Stimulated activated naive CD8-positive, alpha-beta T cell treated with anti-CD3 and anti-CD28 coated beads, Interleukin-15, amount 100 ng/mL, for 72 hours (primary cell): ENCODE results near the gene OR5AN1.
"Not testable (repeated sequence)": the region's sequence is repeated elsewhere in the genome, so short reads cannot be mapped to it uniquely, and the experiment has no call there.

Experiments
- ATAC-seq: fragments of 150-1000 bp; cut with Tn5 transposase; 2 replicates; pipeline ENCODE4 v1.10.0; 2021; ENCODE audit warnings: mild to moderate bottlenecking, moderate library complexity
- DNase-seq, 2 donors: peaks; one replicate each; pipeline ENCODE4 v3.0.0; 2021 to 2022
- H3K27ac Mint-ChIP-seq, 2 donors: one replicate each; pipeline ENCODE4 v1.8.0; 2022; ENCODE audit warnings: mild to moderate bottlenecking in 2 of 2, mixed read lengths in 2 of 2, moderate library complexity in 2 of 2
- H3K27me3 Mint-ChIP-seq: one replicate; pipeline ENCODE4 v1.8.0; 2022; ENCODE audit warnings: mixed read lengths
- H3K4me1 Mint-ChIP-seq: one replicate; pipeline ENCODE4 v1.8.0; 2022; ENCODE audit warnings: mild to moderate bottlenecking, mixed read lengths
- H3K4me3 Mint-ChIP-seq, 2 donors: one replicate each; pipeline ENCODE4 v1.8.0; 2022; ENCODE audit warnings: mild to moderate bottlenecking in 2 of 2, mixed read lengths in 2 of 2, moderate library complexity in 1 of 2
- H3K9me3 Mint-ChIP-seq, 2 donors: one replicate each; pipeline ENCODE4 v1.8.0; 2022; ENCODE audit warnings: mixed read lengths in 2 of 2

OR5AN1 gene, protein sequence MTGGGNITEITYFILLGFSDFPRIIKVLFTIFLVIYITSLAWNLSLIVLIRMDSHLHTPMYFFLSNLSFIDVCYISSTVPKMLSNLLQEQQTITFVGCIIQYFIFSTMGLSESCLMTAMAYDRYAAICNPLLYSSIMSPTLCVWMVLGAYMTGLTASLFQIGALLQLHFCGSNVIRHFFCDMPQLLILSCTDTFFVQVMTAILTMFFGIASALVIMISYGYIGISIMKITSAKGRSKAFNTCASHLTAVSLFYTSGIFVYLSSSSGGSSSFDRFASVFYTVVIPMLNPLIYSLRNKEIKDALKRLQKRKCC

DNA sequence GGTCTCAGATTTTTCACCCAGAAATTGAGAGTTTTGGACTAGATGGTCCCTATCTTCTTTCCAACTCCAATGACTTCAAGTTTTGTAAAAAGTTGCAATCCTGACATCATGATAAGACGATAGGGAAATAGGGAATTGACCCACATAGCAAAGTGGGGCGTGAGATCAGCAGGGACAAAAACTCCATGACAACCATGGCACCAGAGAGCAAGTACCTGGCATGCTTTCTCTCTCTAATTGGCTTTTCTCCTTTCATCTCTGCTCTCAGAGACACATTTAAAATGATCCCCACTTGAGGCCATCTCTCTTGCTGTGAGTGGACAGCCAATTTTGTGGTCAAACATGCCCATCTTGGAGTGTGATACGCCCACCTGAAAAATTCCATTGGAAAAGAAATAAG, at the start of gene OR5AN1:
OR5AN1 (plus strand) TSS at position 301 of the 400 bp plus-strand sequence. CDS start 5,564 bp downstream, outside the sequence.
- Mint-ChIP-seq H3K27ac (no peak within 1 kb of the TSS), H3K9me3 (no peaks in the 10 kb centered on the region), H3K4me1 (no peaks in the 10 kb centered on the region), H3K4me3 (no peak within 1 kb of the TSS), H3K27me3 (peaks cover 15% of the 10 kb centered on the region)
- ATAC-seq (no peak), DNase-seq (no peak)

DNA sequence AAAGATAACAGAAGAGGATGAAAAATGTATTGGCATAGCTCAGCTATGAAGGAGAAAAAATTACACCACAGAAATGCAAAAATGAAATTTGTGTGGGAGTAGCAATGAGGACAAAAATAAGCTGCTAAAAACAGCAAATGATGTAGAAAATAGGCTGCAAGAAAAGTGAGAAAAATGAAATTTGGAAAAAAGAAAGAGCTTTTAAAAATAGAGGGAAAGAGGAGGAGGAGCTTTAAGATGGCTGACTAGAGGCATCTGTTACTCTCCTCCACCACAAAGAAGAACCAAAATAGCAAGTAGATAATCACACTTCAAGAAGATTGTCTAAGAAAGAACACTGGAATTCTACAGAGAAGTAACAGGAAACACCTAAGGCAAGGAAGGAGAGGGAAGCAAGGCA, 23.7 kb upstream of the OR5AN1 start:
- no peak overlapping the region for H3K4me3 Mint-ChIP-seq
- H3K27me3 Mint-ChIP-seq = peaks cover 21% of the 10 kb centered on the region
- ATAC-seq (no peak), DNase-seq (no peak)
- no peaks in the 10 kb centered on the region for H3K4me1 Mint-ChIP-seq
- peaks cover 0 to 2% of the 10 kb centered on the region in 2 donors for H3K9me3 Mint-ChIP-seq
- no peak overlapping the region for H3K27ac Mint-ChIP-seq

DNA sequence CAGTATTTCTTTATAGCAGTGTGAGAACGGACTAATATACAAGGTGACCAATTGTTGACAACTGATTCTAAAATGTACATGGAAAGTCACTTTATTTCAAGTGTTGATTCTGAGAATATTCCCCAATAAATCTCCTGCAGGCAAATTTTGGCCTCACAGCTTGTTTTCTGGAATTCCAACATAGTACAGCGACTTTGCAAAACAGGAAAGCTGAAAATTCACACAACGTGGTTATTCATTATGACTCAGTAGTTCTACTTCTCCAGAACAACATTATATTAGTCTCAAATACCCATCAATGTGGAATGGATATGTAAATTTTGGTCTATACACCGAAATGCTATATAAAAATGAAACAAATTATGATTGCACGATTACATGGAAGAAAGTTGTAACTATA, 22.5 kb upstream of the OR5AN1 start:
- peaks cover 0 to 8% of the 10 kb centered on the region in 2 donors for H3K9me3 Mint-ChIP-seq
- no peak for ATAC-seq
- H3K4me3 Mint-ChIP-seq = no peak overlapping the region
- peaks cover 15% of the 10 kb centered on the region for H3K27me3 Mint-ChIP-seq
- no peaks in the 10 kb centered on the region for H3K4me1 Mint-ChIP-seq
- no peak overlapping the region for H3K27ac Mint-ChIP-seq
- no peak for DNase-seq

DNA sequence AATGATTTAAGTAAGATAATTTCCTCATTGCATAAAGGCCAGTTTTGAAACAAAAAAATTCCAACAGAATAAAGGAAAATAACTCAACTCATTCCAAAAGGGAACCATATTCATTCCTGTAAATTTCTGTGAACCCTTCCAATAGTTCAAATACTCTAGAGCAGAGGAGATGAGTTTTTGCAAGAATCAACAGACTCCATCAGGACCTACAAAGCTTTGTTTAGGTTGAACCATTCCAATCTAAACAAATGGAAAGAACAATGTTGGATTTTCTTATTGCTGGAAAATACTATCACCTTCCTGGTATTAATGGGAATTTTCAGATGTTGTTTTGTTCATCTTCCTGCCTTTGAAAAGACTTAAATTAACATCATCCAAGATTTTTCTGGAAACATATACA, 21.8 kb upstream of the OR5AN1 start:
- no peak overlapping the region for H3K27ac Mint-ChIP-seq
- DNase-seq = no peak
- no peaks in the 10 kb centered on the region for H3K4me1 Mint-ChIP-seq
- ATAC-seq = no peak
- peaks cover 15% of the 10 kb centered on the region for H3K27me3 Mint-ChIP-seq
- peaks cover 0 to 16% of the 10 kb centered on the region in 2 donors for H3K9me3 Mint-ChIP-seq
- H3K4me3 Mint-ChIP-seq = no peak overlapping the region

DNA sequence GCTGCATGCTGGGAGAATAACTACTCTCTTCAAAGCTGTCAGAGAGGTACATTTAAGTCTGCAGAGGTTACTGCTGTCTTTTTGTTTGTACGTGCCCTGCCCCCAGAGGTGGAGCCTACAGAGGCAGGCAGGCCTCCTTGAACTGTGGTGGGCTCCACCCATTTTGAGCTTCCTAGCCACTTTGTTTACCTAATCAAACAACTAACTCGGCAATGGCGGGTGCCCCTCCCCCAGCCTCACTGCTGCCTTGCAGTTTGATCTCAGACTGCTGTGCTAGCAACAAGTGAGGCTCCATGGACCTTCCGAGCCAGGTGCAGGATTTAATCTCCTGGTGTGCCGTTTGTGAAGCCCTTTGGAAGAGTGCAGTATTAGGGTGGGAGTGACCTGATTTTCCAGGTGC, 9.0 kb upstream of the OR5AN1 start:
- DNase-seq, H3K4me3 Mint-ChIP-seq, H3K4me1 Mint-ChIP-seq, ATAC-seq, H3K27ac Mint-ChIP-seq: not testable (repeated sequence)
- peaks cover 28% of the 10 kb centered on the region for H3K27me3 Mint-ChIP-seq
- H3K9me3 Mint-ChIP-seq = peaks cover 14 to 19% of the 10 kb centered on the region in 2 donors

DNA sequence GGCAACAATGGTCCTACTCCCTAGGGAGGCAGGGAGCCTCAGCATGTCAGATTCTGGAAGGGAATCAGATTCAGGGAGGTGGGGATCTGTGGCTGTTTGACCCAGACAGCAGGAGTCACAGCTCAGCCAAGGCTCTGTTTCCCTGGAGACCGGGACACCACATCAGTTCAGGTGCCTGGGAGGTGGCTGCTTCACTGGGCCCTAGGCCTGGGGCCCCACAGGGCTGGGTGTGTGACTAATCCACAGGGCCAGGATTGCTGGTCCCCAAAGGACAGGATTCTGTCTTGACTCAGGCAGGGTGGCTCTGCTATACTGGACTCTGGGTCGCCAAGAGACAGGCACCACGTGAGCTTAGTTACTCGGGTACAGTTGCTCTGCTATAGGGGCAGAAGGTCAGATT, 3.5 kb upstream of the OR5AN1 start:
- DNase-seq (no peak), ATAC-seq (no peak)
- Mint-ChIP-seq H3K4me1 (no peaks in the 10 kb centered on the region), H3K9me3 (no peaks in the 10 kb centered on the region), H3K27me3 (peaks cover 26% of the 10 kb centered on the region), H3K27ac (no peak overlapping the region), H3K4me3 (no peak overlapping the region)

DNA sequence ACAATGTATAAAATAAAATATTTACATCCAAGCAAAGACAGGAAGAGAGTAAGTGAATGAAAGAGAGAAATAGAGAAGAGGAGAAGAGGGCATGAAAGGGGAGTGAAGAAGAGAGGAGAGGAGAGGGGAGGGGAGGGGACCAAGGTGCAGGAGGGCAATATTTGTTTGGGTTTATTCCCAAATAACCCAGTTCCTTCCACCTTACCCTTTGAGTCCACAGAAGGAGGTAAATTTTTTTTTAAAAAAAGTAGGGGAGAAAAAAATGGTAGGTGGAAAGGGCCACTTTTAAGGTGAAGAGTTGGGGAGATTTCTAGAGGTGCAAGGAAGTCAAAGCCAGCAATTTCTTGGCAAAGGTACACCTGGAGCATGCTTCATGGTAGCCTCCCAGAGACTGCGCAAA, 2.1 kb upstream of the OR5AN1 start:
- H3K4me3 Mint-ChIP-seq = no peak overlapping the region
- no peaks in the 10 kb centered on the region for H3K9me3 Mint-ChIP-seq
- ATAC-seq = no peak
- H3K27ac Mint-ChIP-seq = no peak overlapping the region
- no peaks in the 10 kb centered on the region for H3K4me1 Mint-ChIP-seq
- peaks cover 15% of the 10 kb centered on the region for H3K27me3 Mint-ChIP-seq
- no peak for DNase-seq

DNA sequence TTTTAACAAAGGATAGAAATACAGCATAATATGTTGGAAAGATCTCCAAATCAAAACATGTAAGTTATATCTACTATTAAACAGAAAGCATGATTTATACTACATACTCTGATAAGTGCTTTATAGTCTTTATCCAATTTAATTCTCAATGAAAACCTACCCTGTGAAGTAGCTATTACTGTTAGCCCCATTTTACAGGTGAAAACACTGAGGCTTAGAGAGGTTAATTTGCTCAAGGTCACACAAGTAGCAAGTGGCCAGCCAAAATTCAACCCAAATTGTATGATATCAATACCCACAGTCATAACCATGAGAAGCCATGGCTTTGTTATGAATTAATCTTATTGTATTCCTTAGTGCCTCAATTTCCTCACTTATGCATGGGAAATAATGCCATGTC, 675 bp upstream of the OR5AN1 start:
- H3K27me3 Mint-ChIP-seq = peaks cover 15% of the 10 kb centered on the region
- no peaks in the 10 kb centered on the region for H3K4me1 Mint-ChIP-seq
- DNase-seq (no peak), ATAC-seq (no peak)
- H3K9me3 Mint-ChIP-seq = no peaks in the 10 kb centered on the region
- H3K4me3 Mint-ChIP-seq = no peak overlapping the region
- no peak overlapping the region for H3K27ac Mint-ChIP-seq

DNA sequence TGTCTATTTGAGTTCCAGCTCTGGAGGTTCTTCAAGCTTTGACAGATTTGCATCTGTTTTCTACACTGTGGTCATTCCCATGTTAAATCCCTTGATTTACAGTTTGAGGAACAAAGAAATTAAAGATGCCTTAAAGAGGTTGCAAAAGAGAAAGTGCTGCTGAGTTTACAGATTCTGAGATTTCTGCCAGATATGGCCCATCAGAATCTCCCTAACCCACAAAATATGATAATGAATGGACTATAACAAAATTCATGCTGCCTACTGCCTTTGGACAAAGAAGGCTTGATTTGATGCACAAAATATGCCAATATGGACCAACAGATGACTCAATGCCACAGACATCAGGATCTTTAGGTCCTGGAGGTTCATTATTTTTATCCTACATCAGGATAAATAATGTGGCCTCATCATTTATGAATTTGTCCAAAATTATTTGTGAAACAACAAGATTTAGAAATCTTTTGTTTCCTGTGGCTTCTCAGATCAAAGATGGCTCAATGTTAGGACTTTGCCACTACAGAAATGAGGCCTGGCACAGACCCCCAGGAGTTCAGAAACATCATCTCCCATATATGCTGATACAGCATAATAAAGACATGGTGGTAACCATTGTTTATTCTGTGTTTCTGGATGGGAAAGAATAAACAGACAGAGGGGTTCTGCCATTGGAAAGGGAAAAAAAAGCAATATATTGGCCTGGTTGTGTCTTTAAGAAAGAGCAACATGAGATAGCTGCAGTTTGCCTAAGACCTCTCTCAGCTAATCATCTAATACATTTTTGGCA, 6.7 kb downstream of the OR5AN1 start:
- Mint-ChIP-seq H3K9me3 (peaks cover 7 to 23% of the 10 kb centered on the region in 2 donors), H3K27me3 (peaks cover 15% of the 10 kb centered on the region)
- DNase-seq = no peak

DNA sequence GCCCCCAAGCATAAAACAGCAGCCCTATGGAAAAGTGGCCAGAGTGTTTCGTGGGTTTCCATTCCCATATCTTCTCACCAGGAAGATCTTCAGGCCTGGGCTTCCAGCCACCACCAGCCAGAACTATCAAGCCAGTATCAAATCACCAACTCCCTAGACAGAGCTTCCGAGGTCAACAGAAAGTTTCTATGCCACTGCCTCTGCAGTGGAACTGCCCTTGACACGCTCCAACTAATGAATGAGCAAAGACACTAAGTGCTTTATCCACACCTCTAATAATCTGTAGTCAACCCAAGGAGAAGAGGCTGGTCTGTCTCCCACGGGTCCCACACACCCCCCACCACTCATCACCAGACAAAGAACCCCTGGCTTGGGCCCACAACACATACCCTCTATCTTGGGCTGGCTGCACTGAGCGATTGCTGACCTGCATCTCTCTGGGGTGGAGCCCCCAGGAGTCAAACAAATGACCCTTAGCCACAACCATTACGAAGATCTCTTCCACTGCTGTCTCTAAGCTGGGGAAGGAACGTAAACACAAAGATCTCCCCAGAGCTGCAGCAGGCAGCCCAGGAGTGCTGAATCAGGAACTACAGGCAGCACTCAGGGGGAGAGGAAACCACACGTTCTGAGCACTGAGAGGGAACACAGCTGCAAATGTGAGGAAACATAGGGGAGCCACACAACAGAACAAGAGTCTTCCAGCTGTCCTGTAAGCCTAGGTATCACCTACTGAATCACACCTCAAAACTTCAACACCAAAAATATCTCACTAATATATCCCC, 9.7 kb downstream of the OR5AN1 start:
- DNase-seq (no peak), ATAC-seq (no peak)
- H3K9me3 Mint-ChIP-seq = peaks cover 12 to 23% of the 10 kb centered on the region in 2 donors
- H3K4me1 Mint-ChIP-seq = no peaks in the 10 kb centered on the region
- H3K27me3 Mint-ChIP-seq = peaks cover 15% of the 10 kb centered on the region
- H3K27ac Mint-ChIP-seq = peak overlapping the region; percentile 48 to 63
- H3K4me3 Mint-ChIP-seq = no peak overlapping the region

More for the DNA sequence above, 6.7 kb downstream of the OR5AN1 start:
- Mint-ChIP-seq H3K27ac (no peak overlapping the region), H3K4me1 (no peaks in the 10 kb centered on the region), H3K4me3 (no peak overlapping the region)
- ATAC-seq = no peak

DNA sequence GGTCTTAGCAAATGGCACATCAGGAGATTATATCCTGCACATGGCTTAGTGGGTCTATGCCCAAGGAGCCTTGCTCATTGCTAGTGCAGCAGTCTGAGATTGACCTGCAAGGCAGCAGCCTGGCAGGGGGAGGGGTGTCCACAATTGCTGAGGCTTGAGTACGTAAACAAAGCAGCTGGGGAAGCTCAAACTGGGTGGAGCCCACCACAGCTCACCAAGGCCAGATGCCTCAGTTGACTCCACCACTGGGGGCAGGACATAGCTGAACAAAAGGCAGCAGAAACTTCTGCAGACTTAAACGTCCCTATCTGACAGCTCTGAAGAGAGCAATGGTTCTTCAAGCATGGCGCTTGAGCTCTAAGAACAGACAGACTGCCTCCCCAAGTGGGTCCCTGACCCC, 13.6 kb downstream of the OR5AN1 start:
- H3K4me1 Mint-ChIP-seq, H3K27ac Mint-ChIP-seq, H3K4me3 Mint-ChIP-seq, ATAC-seq, DNase-seq: not testable (repeated sequence)
- peaks cover 12 to 23% of the 10 kb centered on the region in 2 donors for H3K9me3 Mint-ChIP-seq
- H3K27me3 Mint-ChIP-seq = peaks cover 15% of the 10 kb centered on the region

DNA sequence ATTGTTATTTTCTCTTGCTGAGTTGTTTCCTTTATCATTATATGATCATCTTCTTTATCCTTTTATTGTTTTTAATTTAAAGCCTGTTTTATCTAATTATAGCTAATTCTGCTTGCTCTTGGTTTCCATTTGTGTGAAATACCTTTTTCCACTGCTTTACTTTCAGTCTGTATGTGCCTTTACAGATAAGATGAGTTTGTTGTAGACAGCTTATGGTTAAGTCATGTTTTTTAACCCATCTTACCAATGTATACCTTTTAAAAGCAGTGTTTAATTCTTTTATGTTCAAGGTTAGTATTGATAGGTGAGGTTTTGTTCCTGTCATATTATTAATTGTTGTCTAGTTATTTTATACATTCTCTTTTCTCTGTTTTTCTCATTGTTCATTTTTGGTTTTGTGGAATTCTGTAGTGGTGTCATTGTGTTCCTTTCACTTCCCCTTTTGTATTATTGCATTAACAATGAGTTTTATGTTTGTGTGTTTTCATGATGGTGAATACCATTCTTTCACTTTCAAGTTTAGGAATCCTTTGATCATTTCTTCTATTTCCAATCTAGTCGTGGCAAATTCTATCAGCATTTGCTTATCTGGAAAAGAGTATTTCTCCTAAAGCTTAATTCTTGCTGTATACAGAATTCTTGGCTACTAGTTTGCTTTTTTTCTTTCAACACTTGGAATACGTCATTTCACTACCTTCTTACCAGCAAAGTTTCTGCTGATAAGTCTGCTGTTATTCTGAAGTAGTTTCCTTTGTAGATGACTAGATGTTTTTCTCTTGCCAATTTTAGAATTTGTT, 21.8 kb downstream of the OR5AN1 start:
- Mint-ChIP-seq H3K4me1 (no peaks in the 10 kb centered on the region), H3K27me3 (no peaks in the 10 kb centered on the region), H3K4me3 (no peak overlapping the region), H3K27ac (no peak overlapping the region), H3K9me3 (peaks cover 8% of the 10 kb centered on the region in 2 donors)
- DNase-seq = no peak
- no peak for ATAC-seq

DNA sequence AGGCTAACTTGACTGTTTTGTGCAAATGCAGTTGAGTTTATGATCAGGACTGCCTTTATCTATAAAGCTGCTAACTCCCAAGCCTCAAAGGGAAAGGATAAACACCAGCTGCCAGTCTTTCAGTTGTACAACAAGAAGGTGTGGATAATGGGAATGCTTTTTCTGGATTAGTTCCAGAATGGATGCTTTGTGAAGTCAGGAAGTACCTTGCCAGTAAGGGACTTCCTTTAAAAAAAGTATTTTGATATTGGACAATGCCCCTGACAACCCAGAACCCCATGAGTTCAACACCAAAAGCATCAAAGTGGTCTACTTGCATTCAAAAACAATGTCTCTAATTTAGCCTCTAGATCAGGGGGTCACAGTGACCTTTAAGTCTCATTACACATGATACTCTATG, 35.5 kb downstream of the OR5AN1 start:
- Mint-ChIP-seq H3K27ac (no peak overlapping the region), H3K4me1 (no peaks in the 10 kb centered on the region), H3K4me3 (no peak overlapping the region), H3K9me3 (no peaks in the 10 kb centered on the region), H3K27me3 (no peaks in the 10 kb centered on the region)
- no peak for DNase-seq
- no peak for ATAC-seq

DNA sequence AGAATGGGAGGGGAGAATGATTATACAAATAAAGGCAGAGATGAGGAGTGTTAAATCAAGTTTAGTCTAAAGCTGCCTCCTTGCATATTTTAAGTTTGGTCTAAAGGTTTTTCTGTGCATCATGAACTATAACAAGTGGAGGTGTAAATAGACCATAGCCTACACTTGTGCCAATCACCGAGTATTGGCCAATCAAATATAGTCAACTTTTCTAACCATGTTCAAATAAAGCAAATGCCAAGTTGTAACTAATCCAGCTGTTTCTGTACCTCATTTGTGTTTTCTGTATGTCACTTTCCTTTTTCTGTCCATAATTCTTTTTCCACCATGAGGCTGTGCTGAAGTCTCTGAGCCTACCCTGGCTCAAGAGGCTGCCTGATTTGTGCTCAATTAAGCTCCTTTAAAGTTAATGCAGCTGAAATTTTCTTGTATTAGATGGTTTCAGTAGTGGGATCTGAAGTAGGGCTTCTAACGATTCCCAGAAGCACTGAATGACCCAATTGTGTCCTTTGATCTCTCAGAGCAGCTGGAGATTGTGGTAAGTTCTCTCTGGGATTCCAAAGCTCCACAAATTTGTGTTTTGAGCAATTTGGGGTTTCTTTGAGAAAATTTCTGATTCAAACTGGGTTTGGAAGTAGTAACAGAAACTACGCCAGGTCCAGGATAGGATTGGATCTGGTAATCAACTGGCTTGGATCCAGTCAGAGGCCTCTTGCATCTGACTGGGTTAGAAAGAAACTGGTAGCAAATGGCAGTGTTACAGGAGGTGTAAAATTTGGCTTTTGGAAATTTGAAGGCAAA, 42.0 kb downstream of the OR5AN1 start:
- no peak for ATAC-seq
- H3K4me3 Mint-ChIP-seq = no peak overlapping the region
- H3K9me3 Mint-ChIP-seq = peaks cover 9 to 11% of the 10 kb centered on the region in 2 donors
- H3K27ac Mint-ChIP-seq = no peak overlapping the region
- DNase-seq = no peak
- H3K27me3 Mint-ChIP-seq = no peaks in the 10 kb centered on the region
- no peaks in the 10 kb centered on the region for H3K4me1 Mint-ChIP-seq

DNA sequence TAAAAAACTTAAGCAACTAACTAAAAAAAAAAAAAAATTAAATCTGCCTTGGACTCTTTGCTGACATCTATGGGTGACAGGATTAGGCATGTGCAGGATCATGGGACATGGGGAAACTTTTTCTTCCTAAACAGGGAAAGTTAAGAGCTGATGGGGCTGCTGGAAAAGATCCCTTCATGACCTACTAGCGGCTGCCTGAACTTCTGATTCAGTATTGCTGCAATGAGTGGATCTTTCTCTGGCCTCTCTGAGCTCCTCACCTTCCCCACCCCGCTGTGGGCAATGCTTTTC, 42.5 kb downstream of the OR5AN1 start:
- DNase-seq (no peak), ATAC-seq (no peak)
- Mint-ChIP-seq H3K4me1 (no peaks in the 10 kb centered on the region), H3K27me3 (no peaks in the 10 kb centered on the region), H3K9me3 (peaks cover 9 to 11% of the 10 kb centered on the region in 2 donors), H3K27ac (no peak overlapping the region), H3K4me3 (no peak overlapping the region)
